Measurements from ENCODE around the gene CENPL. TPM values are rescaled to one million over a fixed set of nuclear protein-coding genes. Genes with fewer than 3 reads are reported as not detected.
"Not testable (repeated sequence)": the region's sequence is repeated elsewhere in the genome, so short reads cannot be mapped to it uniquely, and the experiment has no call there.

CENPL gene
- total and polyA plus RNA-seq, 8 donors: 0.73 to 2.0 (median 1.2) TPM

GRCh38 chr1:173862769-173863223 lies 38.1 kb upstream of the CENPL start:
- 85 to 86% methylated on average over 8 of the region's 8 CpGs for WGBS, 2 donors
- Histone ChIP-seq H3K4me3 (no peak overlapping the region), H3K9me3 (no peaks in the 10 kb centered on the region), H3K27ac (no peak overlapping the region), H3K27me3 (no peaks in the 10 kb centered on the region), H3K36me3 (peaks cover 0 to 51% (median 29%) of the 10 kb centered on the region in 3 donors), H3K4me1 (peaks cover 10 to 16% (median 13%) of the 10 kb centered on the region in 3 donors)
- ATAC-seq (no peak), FAIRE-seq (no peak), DNase-seq (no peak)
- intact Hi-C loops (cut with DNase I): no loop called here
- no peak for TF ChIP-seq CTCF (IDR thresholded peaks at IDR 0.05)

- H3K9me3 ChIP-seq; H3K4me3 ChIP-seq; intact Hi-C loops (cut with DNase I); FAIRE-seq; H3K27ac ChIP-seq; DNase-seq; H3K27me3 ChIP-seq: not testable (repeated sequence)
- 90% methylated on average over 13 of the region's 13 CpGs for WGBS, 2 donors
- peak in 1 of 4 donors; percentile 6 for ATAC-seq
- Histone ChIP-seq H3K36me3 (peaks cover 0 to 51% (median 29%) of the 10 kb centered on the region in 3 donors), H3K4me1 (peaks cover 10 to 16% (median 13%) of the 10 kb centered on the region in 3 donors)
These were observed 37.6 kb upstream of the CENPL start for GRCh38 chr1:173862146-173862768.

- Histone ChIP-seq H3K4me3 (no peak overlapping the region), H3K4me1 (peaks cover 10 to 16% (median 13%) of the 10 kb centered on the region in 3 donors), H3K9me3 (no peaks in the 10 kb centered on the region), H3K36me3 (peaks cover 0 to 51% (median 29%) of the 10 kb centered on the region in 3 donors), H3K27ac (no peak overlapping the region), H3K27me3 (no peaks in the 10 kb centered on the region)
- intact Hi-C loops (cut with DNase I): no loop called here
- 92% methylated on average over 7 of the region's 7 CpGs for WGBS, 2 donors
- TF ChIP-seq CTCF (IDR thresholded peaks at IDR 0.05): no peak
- peak in 1 of 4 donors; percentile 11 for ATAC-seq
- no peak for DNase-seq
- no peak for FAIRE-seq
These were observed 37.1 kb upstream of the CENPL start for GRCh38 chr1:173861731-173862145.

- no peaks in the 10 kb centered on the region for H3K9me3 ChIP-seq
- ATAC-seq: no peak
- no peak overlapping the region for H3K27ac ChIP-seq
- TF ChIP-seq CTCF (IDR thresholded peaks at IDR 0.05): no peak
- no peak overlapping the region for H3K4me3 ChIP-seq
- intact Hi-C loops (cut with DNase I): no loop called here
- no peaks in the 10 kb centered on the region for H3K27me3 ChIP-seq
- no peak for DNase-seq
- peaks cover 2 to 9% (median 8%) of the 10 kb centered on the region in 3 donors for H3K4me1 ChIP-seq
- no peak for FAIRE-seq
- H3K36me3 ChIP-seq: peaks cover 0 to 41% (median 25%) of the 10 kb centered on the region in 3 donors
- WGBS, 2 donors: 85% methylated on average over 1 of the region's 1 CpG
These were observed 35.4 kb upstream of the CENPL start for GRCh38 chr1:173860065-173860464.

- not testable (repeated sequence) for DNase-seq, H3K4me1 ChIP-seq, H3K9me3 ChIP-seq, H3K27ac ChIP-seq, ATAC-seq, H3K4me3 ChIP-seq, H3K27me3 ChIP-seq, FAIRE-seq
- intact Hi-C loops (cut with DNase I): loop anchor here in 1 of 3 donors (10.0 kb wide), 1 partner anchor 215 kb away; no protein-coding TSS in a partner anchor
- WGBS, 2 donors: 95 to 98% methylated on average over 5 of the region's 5 CpGs
- H3K36me3 ChIP-seq: peaks cover 0 to 36% (median 20%) of the 10 kb centered on the region in 3 donors
These were observed 34.9 kb upstream of the CENPL start for GRCh38 chr1:173859547-173859946.

GRCh38 chr1:173857363-173857917 lies 32.8 kb upstream of the CENPL start:
- Histone ChIP-seq H3K9me3 (no peaks in the 10 kb centered on the region), H3K36me3 (peaks cover 0 to 14% (median 4%) of the 10 kb centered on the region in 3 donors), H3K27ac (no peak overlapping the region), H3K27me3 (no peaks in the 10 kb centered on the region), H3K4me3 (no peak overlapping the region), H3K4me1 (no peaks in the 10 kb centered on the region)
- intact Hi-C loops (cut with DNase I): loop anchor here in 1 of 3 donors (10.0 kb wide), 1 partner anchor 217 kb away; no protein-coding TSS in a partner anchor
- no peak for FAIRE-seq
- TF ChIP-seq CTCF (IDR thresholded peaks at IDR 0.05): no peak
- 77 to 84% methylated on average over 4 of the region's 4 CpGs for WGBS, 2 donors
- DNase-seq: no peak
- no peak for ATAC-seq

All from pancreas (tissue), 10 donors.